H1 (cell line): ENCODE measurements around the gene WNT7A. TPM values are rescaled to one million over a fixed set of nuclear protein-coding genes. Genes with fewer than 3 reads are reported as not detected.

Experiments used
- CTCF ChIA-PET: fragments of 300-600 bp; sonication (Branson Sonifier 250); formaldehyde crosslinking; loops from one replicate; lab custom pipeline; 2021; ENCODE audit not compliant: partially characterized antibody; lab: Charles Lee
- POLR2A ChIA-PET: fragments of 300-600 bp; sonication (Branson Sonifier 250); formaldehyde crosslinking; loops from one replicate; lab custom pipeline; 2021; ENCODE audit warnings: inconsistent platforms; ENCODE audit not compliant: partially characterized antibody; lab: Charles Lee
- DNase-seq, 2 experiments: peaks; one replicate each; pipeline versions ENCODE4 v3.0.0 to v3.0.0-alpha.2; 2010 to 2022; ENCODE audit warnings: low spot score in 2 of 2, low read depth in 1 of 2, mixed read lengths in 1 of 2
- FAIRE-seq: peaks from 2 replicates; lab custom pipeline; 2011; peaks lifted over from hg19 to GRCh38; lab: Jason Lieb, UNC
- H2AFZ ChIP-seq: 2 replicates; pipeline ENCODE4 v1.8.1; 2012; ENCODE audit warnings: low read length, inconsistent platforms
- H2AK5ac ChIP-seq: 2 replicates; pipeline ENCODE4 v1.6.1; 2013; ENCODE audit warnings: low read depth, low read length
- H2BK120ac ChIP-seq: replicated peaks from 2 replicates; pipeline ENCODE3; 2013; ENCODE audit warnings: low read depth, low read length, inconsistent platforms
- H2BK12ac ChIP-seq: 2 replicates; pipeline ENCODE4 v1.6.1; 2013; ENCODE audit warnings: low read depth, low read length
- H2BK15ac ChIP-seq: 2 replicates; pipeline ENCODE4 v1.6.1; 2013; ENCODE audit warnings: low read length
- H2BK20ac ChIP-seq: 2 replicates; pipeline ENCODE4 v1.6.1; 2013; ENCODE audit warnings: low read length
- H2BK5ac ChIP-seq: 2 replicates; pipeline ENCODE4 v1.6.1; 2013; ENCODE audit warnings: low read depth, low read length
- H3K14ac ChIP-seq: 2 replicates; pipeline ENCODE4 v1.6.1; 2013; ENCODE audit warnings: inconsistent platforms; ENCODE audit not compliant: insufficient read length
- H3K18ac ChIP-seq: 2 replicates; pipeline ENCODE4 v1.6.1; 2013; ENCODE audit warnings: low read length; ENCODE audit errors: extremely low read depth
- H3K23ac ChIP-seq: 2 replicates; pipeline ENCODE4 v1.6.1; 2013; ENCODE audit warnings: inconsistent platforms; ENCODE audit not compliant: insufficient read length
- H3K23me2 ChIP-seq: 2 replicates; pipeline ENCODE4 v1.6.1; 2013; ENCODE audit warnings: low read depth, low read length
- H3K27ac ChIP-seq: 2 replicates; pipeline ENCODE4 v1.6.1; 2011; ENCODE audit warnings: low read depth, low read length, inconsistent platforms
- H3K27me3 ChIP-seq, 4 experiments: replicated peaks in 1 of 4; 1 replicate in 1 of 4; 2 replicates in 3 of 4; pipeline versions ENCODE4 v1.6.1 to v1.8.1; 2011 to 2013; ENCODE audit warnings: low read length in 3 of 4, mild to moderate bottlenecking in 3 of 4, inconsistent platforms in 2 of 4, mixed read lengths in 2 of 4, moderate library complexity in 1 of 4; ENCODE audit not compliant: control insufficient read depth in 3 of 4, insufficient read depth in 3 of 4; ENCODE audit errors: extremely low read depth in 1 of 4
- H3K36me3 ChIP-seq, 4 experiments: 2 replicates each; pipeline versions ENCODE4 v1.6.1 to v1.8.1; 2011 to 2013; ENCODE audit warnings: mild to moderate bottlenecking in 4 of 4, low read length in 3 of 4, moderate library complexity in 2 of 4, control low read depth in 1 of 4, inconsistent platforms in 1 of 4; ENCODE audit not compliant: insufficient read depth in 4 of 4, control insufficient read depth in 2 of 4
- H3K4ac ChIP-seq: replicated peaks from 2 replicates; pipeline ENCODE3; 2013; ENCODE audit warnings: low read length, low read depth, mixed read lengths, inconsistent platforms; ENCODE audit not compliant: insufficient read length
- H3K4me1 ChIP-seq, 4 experiments: replicated peaks in 1 of 4; 1 replicate in 1 of 4; 2 replicates in 3 of 4; pipeline versions ENCODE4 v1.6.1 to v1.8.1; 2011 to 2013; ENCODE audit warnings: low read length in 3 of 4, inconsistent platforms in 2 of 4, mixed read lengths in 1 of 4; ENCODE audit not compliant: insufficient read depth in 4 of 4, control insufficient read depth in 3 of 4
- H3K4me2 ChIP-seq, 2 experiments: 2 replicates each; pipeline versions ENCODE4 v1.6.1 to v1.8.1; 2011 to 2013; ENCODE audit warnings: low read depth in 2 of 2, low read length in 2 of 2, control low read depth in 1 of 2, inconsistent platforms in 1 of 2, mild to moderate bottlenecking in 1 of 2; ENCODE audit not compliant: insufficient read depth in 1 of 2
- H3K4me3 ChIP-seq, 4 experiments: fragments of 200-600, 300-600 bp in 1 of 4; sonication (generic), shearing (Covaris generic), sonication (Bioruptor Twin) in 1 of 4; 2 replicates each; pipeline versions ENCODE4 v1.5.1 to v1.8.1; 2011 to 2016; ENCODE audit warnings: low read length in 4 of 4, low read depth in 3 of 4, control low read depth in 2 of 4, inconsistent platforms in 2 of 4, mild to moderate bottlenecking in 2 of 4, mixed read lengths in 1 of 4, moderate library complexity in 1 of 4; ENCODE audit not compliant: insufficient read depth in 2 of 4; ENCODE audit errors: extremely low read depth in 1 of 4
- H3K56ac ChIP-seq: replicated peaks from 2 replicates; pipeline ENCODE3; 2013; ENCODE audit warnings: low read depth, mild to moderate bottlenecking, mixed read lengths, low read length, inconsistent platforms; ENCODE audit not compliant: insufficient read length
- H3K79me1 ChIP-seq: 2 replicates; pipeline ENCODE4 v1.6.1; 2013; ENCODE audit warnings: low read depth, low read length, control low read depth
- H3K79me2 ChIP-seq, 2 experiments: 2 replicates each; pipeline versions ENCODE4 v1.6.1 to v1.8.1; 2012 to 2013; ENCODE audit warnings: low read length in 2 of 2, mild to moderate bottlenecking in 2 of 2, inconsistent platforms in 1 of 2; ENCODE audit not compliant: insufficient read depth in 2 of 2, control insufficient read depth in 1 of 2
- H3K9ac ChIP-seq, 4 experiments: replicated peaks in 1 of 4; 1 replicate in 1 of 4; 2 replicates in 3 of 4; pipeline versions ENCODE4 v1.6.1 to v1.8.1; 2011 to 2013; ENCODE audit warnings: low read depth in 3 of 4, low read length in 3 of 4, control low read depth in 2 of 4, mild to moderate bottlenecking in 2 of 4, moderate library complexity in 2 of 4, inconsistent platforms in 1 of 4; ENCODE audit errors: extremely low read depth in 1 of 4
- H3K9me3 ChIP-seq, 2 experiments: 2 replicates each; pipeline versions ENCODE4 v1.6.1 to v1.8.1; 2012 to 2013; ENCODE audit warnings: mild to moderate bottlenecking in 2 of 2, moderate library complexity in 2 of 2, control low read depth in 1 of 2, inconsistent platforms in 1 of 2, low read depth in 1 of 2, low read length in 1 of 2, mixed read lengths in 1 of 2; ENCODE audit not compliant: insufficient read depth in 2 of 2
- H4K20me1 ChIP-seq, 2 experiments: replicated peaks in 1 of 2; 2 replicates each; pipeline versions ENCODE3 to v1.8.1; 2011 to 2013; ENCODE audit warnings: inconsistent platforms in 2 of 2, low read length in 2 of 2, mild to moderate bottlenecking in 1 of 2; ENCODE audit not compliant: insufficient read depth in 2 of 2, control insufficient read depth in 1 of 2
- H4K5ac ChIP-seq: 2 replicates; pipeline ENCODE4 v1.6.1; 2013; ENCODE audit warnings: low read length, low read depth, mixed read lengths, inconsistent platforms; ENCODE audit not compliant: insufficient read length
- H4K8ac ChIP-seq: 2 replicates; pipeline ENCODE4 v1.8.0; 2013; ENCODE audit warnings: mild to moderate bottlenecking, moderate library complexity, low read length, inconsistent platforms; ENCODE audit not compliant: insufficient read depth; ENCODE audit errors: extremely low read depth
- H4K91ac ChIP-seq: replicated peaks from 2 replicates; pipeline ENCODE3; 2013; ENCODE audit warnings: low read length, mixed read lengths, inconsistent platforms; ENCODE audit not compliant: insufficient read length
- CBX8 ChIP-seq: fragments of 300-800, 300-1000 bp; sonication (generic); IDR thresholded peaks from 2 replicates; pipeline ENCODE4 v1.7.1; 2016; ENCODE audit warnings: low read depth, low read length, borderline replicate concordance
- JUND ChIP-seq: IDR thresholded peaks from 2 replicates; pipeline ENCODE4 v1.6.1; 2011; ENCODE audit warnings: mild to moderate bottlenecking, improper control_type of control experiment, low read length
- KDM1A ChIP-seq: fragments of 200-600, 300-600 bp; sonication (generic); IDR thresholded peaks from 2 replicates; pipeline ENCODE4 v1.7.1; 2016; ENCODE audit warnings: mild to moderate bottlenecking, low read length, borderline replicate concordance
- USF2 ChIP-seq: IDR thresholded peaks from 2 replicates; pipeline ENCODE4 v1.6.1; 2011; ENCODE audit warnings: low read length, improper control_type of control experiment
- WGBS, 2 experiments: shearing (Covaris generic) in 1 of 2; methylation state at CpG; one replicate each; pipeline versions ENCODE4 v1.1.6 to v1.1.7; 2013 to 2015; ENCODE audit warnings: low lambda C conversion rate in 2 of 2, mixed read lengths in 2 of 2, inconsistent platforms in 1 of 2, low coverage in 1 of 2, missing lambda C conversion rate in 1 of 2; ENCODE audit not compliant: insufficient replicate concordance in 2 of 2, insufficient coverage in 1 of 2, insufficient read length in 1 of 2; ENCODE audit errors: extremely low coverage in 1 of 2, missing lambda C conversion rate in 1 of 2; 5-methylcytosine and 5-hydroxymethylcytosine counted together
- polyA plus RNA-seq, 7 experiments: library from polyadenylated mRNA; depleted of rRNA in 3 of 7; stranded (reverse) in 5 of 7; unstranded in 2 of 7; fragments of >200 nt in 5 of 7; fragments of 200-250 nt in 2 of 7; gene quantifications; 1 replicate in 5 of 7; 2 replicates in 1 of 7; 4 replicates in 1 of 7; pipeline versions ENCODE4 v1.2.1 to v1.2.3, GENCODE V29; 2011 to 2013; ENCODE audit warnings: missing spikeins in 2 of 7, mixed read lengths in 2 of 7
- total RNA-seq: library from RNA; stranded (reverse); fragmentation: NEBNext Ultra II Directional; extraction: Animal tissue kit (Norgen Biotek cat#: 25700); gene quantifications from 2 replicates; pipeline ENCODE4 v1.2.1, GENCODE V29; 2021

WNT7A gene
- total and polyA plus RNA-seq, 2 of the 8 experiments (the other 6 are each of a cell fraction or from before 2014, with no cell fraction given), result 0.02 TPM; not detected in 1

GRCh38 chr3:13785351-13785750 lies 94.5 kb downstream of the WNT7A start:
- Histone ChIP-seq H4K91ac (no peak overlapping the region), H3K23me2 (0 out of 2 replicates have a peak, but pooled peaks cover 2% of the 10 kb centered on the region), H3K79me2 (no peaks in the 10 kb centered on the region), H2AFZ (no peak overlapping the region), H2BK12ac (peak overlapping the region; percentile 60; the same call in 1 of the 2 replicates), H3K27ac (no peak overlapping the region), H4K5ac (no peak overlapping the region), H3K4me1 (peaks cover 0 to 16% (median 9%) of the 10 kb centered on the region in 4 experiments; a peak in 5 of 7 replicates), H3K79me1 (no peaks in the 10 kb centered on the region), H3K14ac (peak overlapping the region; percentile 90), H2BK120ac (no peak overlapping the region), H4K20me1 (no peaks in the 10 kb centered on the region), H2BK5ac (no peak overlapping the region), H3K56ac (no peak overlapping the region), H3K4me3 (peak overlapping the region in 1 of 4 experiments; percentile 0; a peak in 2 of 8 replicates), H3K18ac (no peak overlapping the region; the same call in 1 of the 2 replicates), H3K4me2 (peak overlapping the region; percentile 60 to 61; a peak in 3 of 4 replicates), H3K36me3 (no peaks in the 10 kb centered on the region), H3K9me3 (no peaks in the 10 kb centered on the region), H3K4ac (peak overlapping the region; percentile 45), H3K9ac (no peak overlapping the region), H2AK5ac (no peak overlapping the region), H4K8ac (peak overlapping the region; percentile 58; the same call in 1 of the 2 replicates), H3K23ac (no peak overlapping the region), H2BK20ac (no peak overlapping the region), H3K27me3 (peaks cover 0 to 2% (median 0%) of the 10 kb centered on the region in 4 experiments; a peak in 1 of 7 replicates), H2BK15ac (peak overlapping the region; percentile 98; the same call in 1 of the 2 replicates)
- TF ChIP-seq JUND, result no peak
- no peak for TF ChIP-seq USF2
- no peak for TF ChIP-seq KDM1A
- TF ChIP-seq CBX8, result no peak
- FAIRE-seq, result no peak
- POLR2A ChIA-PET, result interaction anchor here (1.7 kb wide), 1 partner anchor 15 kb away, joined by 5 read pairs; no protein-coding TSS in a partner anchor
- 62% methylated on average over 7 of the region's 7 CpGs; no CpG with 5 or more reads in 1 of the 2 experiments for WGBS, 2 experiments
- no peak for DNase-seq
- CTCF ChIA-PET, result interaction anchor here (0.8 to 4.8 kb wide), 8 partner anchors 10 to 128 kb away, joined by 3 to 26 read pairs (median 3); no protein-coding TSS in a partner anchor
